GM12878 (cell line): ENCODE data around the gene AP1M2. TPM values are rescaled to one million over a fixed set of nuclear protein-coding genes. Genes with fewer than 3 reads are reported as not detected.
A peak's percentile ranks its signal among the peaks of the same experiment; 100 is the strongest.

Experiments
- ATAC-seq: fragments of 200-7000 bp; cut with Tn5 transposase; 3 replicates; pipeline ENCODE4 v1.9.1; 2020; ENCODE audit warnings: mild to moderate bottlenecking, moderate library complexity
- BruUV-seq: library from RNA; stranded (reverse); fragments of 400-500 nt; replicated peaks from 2 replicates; lab custom pipeline; 2021; lab: Mats Ljungman, UMichigan
- CTCF ChIA-PET: fragments of 300-600 bp; sonication (Branson Sonifier 250); formaldehyde crosslinking; extraction: SDS; loops from one replicate; lab custom pipeline; 2021; ENCODE audit warnings: inconsistent platforms; lab: Yijun Ruan, JAX
- POLR2A ChIA-PET: fragments of 350-600 bp; formaldehyde crosslinking; extraction: SDS; loops from one replicate; lab custom pipeline; 2021; ENCODE audit warnings: inconsistent platforms; lab: Charles Lee
- RAD21 ChIA-PET: fragments of 300-600 bp; sonication (Branson Sonifier 250); formaldehyde crosslinking; loops from one replicate; lab custom pipeline; 2023; ENCODE audit warnings: antibody characterized with exemption; ENCODE audit not compliant: unreplicated experiment; lab: Charles Lee
- SMC1A ChIA-PET: fragments of 300-600 bp; sonication (Branson Sonifier 250); formaldehyde crosslinking; loops from one replicate; lab custom pipeline; 2023; ENCODE audit not compliant: unreplicated experiment, uncharacterized antibody; lab: Charles Lee
- DNase-seq: peaks from one replicate; pipeline ENCODE4 v3.0.0-alpha.2; 2011; ENCODE audit warnings: low read depth, low spot score
- FAIRE-seq: peaks from 3 replicates; lab custom pipeline; 2011; peaks lifted over from hg19 to GRCh38; lab: Jason Lieb, UNC
- H2AFZ ChIP-seq: 2 replicates; pipeline ENCODE4 v1.6.0; 2011; ENCODE audit warnings: low read depth, low read length, control low read depth; ENCODE audit not compliant: control insufficient read depth
- H3K27ac ChIP-seq: 2 replicates; pipeline ENCODE4 v1.5.1; 2011; ENCODE audit warnings: control low read depth; ENCODE audit not compliant: control insufficient read depth, insufficient read depth
- H3K27me3 ChIP-seq, 2 experiments: replicated peaks in 1 of 2; 2 replicates each; pipeline versions ENCODE4 v1.6.0 to v1.6.1; 2011; ENCODE audit warnings: low read length in 1 of 2; ENCODE audit not compliant: control insufficient read depth in 2 of 2, insufficient read depth in 2 of 2
- H3K36me3 ChIP-seq, 2 experiments: 2 replicates each; pipeline ENCODE4 v1.5.1; 2011; ENCODE audit warnings: low read length in 1 of 2; ENCODE audit not compliant: control insufficient read depth in 2 of 2, insufficient read depth in 2 of 2
- H3K4me1 ChIP-seq: 2 replicates; pipeline ENCODE4 v1.6.1; 2011; ENCODE audit warnings: mild to moderate bottlenecking, low read length, moderate library complexity, mixed read lengths; ENCODE audit not compliant: control insufficient read depth, insufficient read depth
- H3K4me2 ChIP-seq: 2 replicates; pipeline ENCODE4 v1.6.0; 2011; ENCODE audit warnings: control low read depth; ENCODE audit not compliant: control insufficient read depth, insufficient read depth
- H3K4me3 ChIP-seq: fragments of 200-600 bp; sonication (generic); 2 replicates; pipeline ENCODE4 v1.5.1; 2016
- H3K79me2 ChIP-seq: 2 replicates; pipeline ENCODE4 v1.6.0; 2011; ENCODE audit warnings: low read length; ENCODE audit not compliant: control insufficient read depth, insufficient read depth
- H3K9ac ChIP-seq: 2 replicates; pipeline ENCODE4 v1.8.0; 2011; ENCODE audit warnings: low read length, control low read depth, mixed read lengths; ENCODE audit not compliant: control insufficient read depth, insufficient read depth
- H3K9me3 ChIP-seq: replicated peaks from 3 replicates; pipeline ENCODE4 v1.5.1; 2011; ENCODE audit warnings: mild to moderate bottlenecking, low read length; ENCODE audit not compliant: control insufficient read depth, insufficient read depth
- H4K20me1 ChIP-seq: 2 replicates; pipeline ENCODE4 v1.6.0; 2011; ENCODE audit not compliant: control insufficient read depth, insufficient read depth
- FOXK2 ChIP-seq: fragments of 450-650 bp; IDR thresholded peaks from 2 replicates; pipeline ENCODE4 v1.6.1; 2017; ENCODE audit warnings: mild to moderate bottlenecking, moderate library complexity
- FOXM1 ChIP-seq: IDR thresholded peaks from 2 replicates; pipeline ENCODE4 v1.6.1; 2012; ENCODE audit warnings: low read depth, mild to moderate bottlenecking, inconsistent platforms, low read length, moderate library complexity
- HDGF ChIP-seq: fragments of 450-650 bp; IDR thresholded peaks from 2 replicates; pipeline ENCODE4 v1.6.1; 2016; ENCODE audit warnings: antibody characterized with exemption
- IRF4 ChIP-seq: IDR thresholded peaks from 2 replicates; pipeline ENCODE4 v1.6.1; 2011; ENCODE audit warnings: low read depth, low read length
- MXI1 ChIP-seq: fragments of 150-350 bp; IDR thresholded peaks from 2 replicates; pipeline ENCODE4 v1.6.1; 2011; ENCODE audit warnings: low read depth, mild to moderate bottlenecking, inconsistent platforms, low read length, improper control_type of control experiment
- NKRF ChIP-seq: fragments of 450-650 bp; conservative IDR thresholded peaks from 2 replicates; pipeline ENCODE4 v1.6.1; 2017; ENCODE audit warnings: mild to moderate bottlenecking, moderate library complexity
- RAD51 ChIP-seq: fragments of 450-650 bp; IDR thresholded peaks from 2 replicates; pipeline ENCODE4 v1.6.1; 2016; ENCODE audit warnings: moderate library complexity, mild to moderate bottlenecking, inconsistent platforms
- RUNX3 ChIP-seq: IDR thresholded peaks from 2 replicates; pipeline ENCODE4 v1.6.1; 2012; ENCODE audit warnings: low read length, inconsistent platforms
- SMAD1 ChIP-seq: fragments of 450-650 bp; IDR thresholded peaks from 2 replicates; pipeline ENCODE4 v1.6.1; 2018; ENCODE audit warnings: mild to moderate bottlenecking, low read depth; ENCODE audit not compliant: partially characterized antibody
- SMAD5 ChIP-seq: IDR thresholded peaks from 2 replicates; pipeline ENCODE4 v1.6.1; 2016; ENCODE audit warnings: antibody characterized with exemption, low read depth
- TCF7 ChIP-seq: IDR thresholded peaks from 2 replicates; pipeline ENCODE4 v1.6.1; 2014; ENCODE audit warnings: antibody characterized with exemption, borderline replicate concordance
- ZNF207 ChIP-seq: fragments of 450-650 bp; IDR thresholded peaks from 2 replicates; pipeline ENCODE4 v1.6.1; 2014; ENCODE audit warnings: antibody characterized with exemption, mild to moderate bottlenecking, borderline replicate concordance
- ZNF274 ChIP-seq: IDR thresholded peaks from one replicate; pipeline ENCODE4 v1.8.0; 2011; ENCODE audit not compliant: insufficient read length, insufficient read depth
- ZSCAN29 ChIP-seq: fragments of 450-650 bp; IDR thresholded peaks from 2 replicates; pipeline ENCODE4 v1.6.1; 2017; ENCODE audit warnings: mild to moderate bottlenecking, moderate library complexity
- WGBS: methylation state at CpG from one replicate; pipeline ENCODE4 v1.1.6; 2016; ENCODE audit warnings: low lambda C conversion rate; ENCODE audit not compliant: insufficient replicate concordance, insufficient coverage; ENCODE audit errors: missing lambda C conversion rate; 5-methylcytosine and 5-hydroxymethylcytosine counted together
- in situ Hi-C: fragments of 300-500 bp; cut with MboI; formaldehyde crosslinking; loops from 9 replicates; pipeline ENCODE4 v1.14.3; 2018; ENCODE audit warnings: mixed read lengths
- intact Hi-C: fragments of 100-400 bp; cut with micrococcal nuclease; formaldehyde crosslinking; loops from one replicate; pipeline ENCODE4 v1.14.2; 2022; ENCODE audit not compliant: unreplicated experiment
- polyA plus RNA-seq, 11 experiments: library from polyadenylated mRNA; depleted of rRNA in 4 of 11; unstranded in 6 of 11; stranded (reverse) in 5 of 11; fragments of >200 nt; fragmentation: Nextera tagmentation in 4 of 11; fragmentation: Illumina TruSeq in 1 of 11; extraction: Ambion mirVana in 4 of 11; extraction: Trizol in 1 of 11; gene quantifications; 1 replicate in 1 of 11; 2 replicates in 10 of 11; pipeline versions ENCODE4 v1.2.1 to v1.2.3, GENCODE V29; 2011 to 2016; ENCODE audit warnings: inconsistent platforms in 2 of 11, missing spikeins in 2 of 11, low read depth in 1 of 11
- total RNA-seq, 4 experiments: library from RNA; depleted of rRNA in 3 of 4; stranded (reverse); fragments of >200 nt in 3 of 4; fragmentation: Illumina TruSeq in 1 of 4; extraction: Trizol in 1 of 4; gene quantifications; 2 replicates each; pipeline versions ENCODE4 v1.2.1 to v1.2.3, GENCODE V29; 2013 to 2021

The AP1M2 gene
- total and polyA plus RNA-seq, 10 of the 15 experiments (the other 5 are each of a cell fraction or from before 2014, with no cell fraction given), result 0.72 TPM; not detected in 9

GRCh38 chr19:10554760-10555609 lies 32.1 kb downstream of the AP1M2 start:
- H3K27ac ChIP-seq, result peak overlapping the region; percentile 65
- ChIA-PET CTCF (interaction anchor here (1.2 to 1.7 kb wide), 6 partner anchors 13 to 145 kb away, joined by 3 to 5 read pairs (median 4); no protein-coding TSS in a partner anchor), POLR2A (interaction anchor here (0.5 to 0.6 kb wide), 2 partner anchors 20 to 92 kb away, joined by 4 to 5 read pairs; no protein-coding TSS in a partner anchor), SMC1A (interaction anchor here (1.1 kb wide), 1 partner anchor 9 kb away, joined by 3 read pairs; no protein-coding TSS in a partner anchor), RAD21 (interaction anchor here (1.1 to 1.9 kb wide), 2 partner anchors 11 to 145 kb away, joined by 3 to 8 read pairs; partner anchors contain the start of gene KRI1)
- no peak overlapping the region for H3K4me2 ChIP-seq
- 88% methylated on average over 29 of the region's 30 CpGs for WGBS
- no peaks in the 10 kb centered on the region; the same call in 1 of the 2 replicates for H3K79me2 ChIP-seq
- FAIRE-seq, result no peak
- no peak for TF ChIP-seq FOXK2
- no peak for TF ChIP-seq ZNF274
- no peak for TF ChIP-seq RAD51
- no peak overlapping the region for H3K4me3 ChIP-seq
- H4K20me1 ChIP-seq, result no peaks in the 10 kb centered on the region
- peaks cover 42% of the 10 kb centered on the region for H3K4me1 ChIP-seq
- ATAC-seq, result no peak
- no peak for DNase-seq
- H3K9me3 ChIP-seq, result no peaks in the 10 kb centered on the region; the same call in 2 of the 3 replicates
- in situ Hi-C loops, result no loop called here
- no peaks in the 10 kb centered on the region for H3K27me3 ChIP-seq
- peaks cover 27 to 31% of the 10 kb centered on the region in 2 experiments for H3K36me3 ChIP-seq
- BruUV-seq, result no TSS peak
- H2AFZ ChIP-seq, result no peak overlapping the region
- H3K9ac ChIP-seq, result no peak overlapping the region
- intact Hi-C loops, result no loop called here

DNA sequence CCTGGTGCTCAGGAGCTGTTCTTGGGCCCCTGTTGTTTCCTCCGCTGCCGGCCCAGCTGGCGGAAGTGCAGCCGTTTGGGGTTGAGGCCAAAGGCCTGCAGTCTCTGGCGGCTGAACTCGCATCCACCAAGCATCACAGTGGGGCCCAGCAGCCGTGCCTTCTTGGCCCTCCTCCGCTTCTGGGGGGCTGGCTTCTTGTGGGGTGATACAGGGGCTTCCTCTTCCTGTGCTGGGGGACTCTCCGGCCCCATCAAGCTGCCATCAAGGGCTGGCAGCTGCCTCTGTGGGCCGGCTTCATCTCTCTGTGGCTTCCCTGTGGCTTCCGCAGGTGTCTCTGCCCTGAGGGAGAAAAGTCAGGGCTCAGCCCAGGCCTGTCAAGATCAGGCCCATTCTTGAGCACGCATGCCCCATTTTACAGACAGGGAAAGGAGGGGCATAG lies 33.1 kb downstream of the AP1M2 start:
- Histone ChIP-seq H3K9me3 (no peaks in the 10 kb centered on the region; the same call in 2 of the 3 replicates), H3K27me3 (no peaks in the 10 kb centered on the region), H3K36me3 (peaks cover 26 to 27% of the 10 kb centered on the region in 2 experiments), H4K20me1 (no peaks in the 10 kb centered on the region), H3K4me2 (peak overlapping the region; percentile 62; the same call in 1 of the 2 replicates), H2AFZ (no peak overlapping the region; the same call in 1 of the 2 replicates), H3K4me3 (no peak overlapping the region), H3K9ac (peak overlapping the region; percentile 65; the same call in 1 of the 2 replicates), H3K79me2 (no peaks in the 10 kb centered on the region; the same call in 1 of the 2 replicates), H3K4me1 (peaks cover 46% of the 10 kb centered on the region), H3K27ac (peak overlapping the region; percentile 65)
- intact Hi-C loops (no loop called here), in situ Hi-C loops (no loop called here)
- DNase-seq (peak; percentile 55), FAIRE-seq (peak; percentile 87), ATAC-seq (peak; percentile 72)
- WGBS, result 31% methylated on average over 12 of the region's 12 CpGs
- CTCF ChIA-PET, result interaction anchor here (1.3 to 2.1 kb wide), 6 partner anchors 12 to 146 kb away, joined by 4 to 6 read pairs (median 5); partner anchors contain the start of gene KRI1
- POLR2A ChIA-PET, result interaction anchor here (0.6 to 0.7 kb wide), 2 partner anchors 142 to 410 kb away, joined by 3 to 4 read pairs; no protein-coding TSS in a partner anchor
- RAD21 ChIA-PET, result interaction anchor here (1.1 to 2.0 kb wide), 4 partner anchors 12 to 146 kb away, joined by 3 to 8 read pairs (median 5); partner anchors contain the start of gene KRI1
- SMC1A ChIA-PET, result interaction anchor here (1.1 kb wide), 2 partner anchors 10 to 50 kb away, joined by 3 read pairs; no protein-coding TSS in a partner anchor
- BruUV-seq, result no TSS peak
- TF ChIP-seq SMAD5, result no peak
- no peak for TF ChIP-seq IRF4
- TF ChIP-seq ZSCAN29, result no peak
- TF ChIP-seq NKRF, result 0 out of 2 replicates have a peak, but pooled peaks have one; percentile 25
- no peak for TF ChIP-seq TCF7
- TF ChIP-seq SMAD1, result no peak
- TF ChIP-seq MXI1, result no peak
- TF ChIP-seq ZNF207, result no peak
- peak; percentile 85 for TF ChIP-seq RUNX3
- peak; percentile 62; the same call in 1 of the 2 replicates for TF ChIP-seq HDGF
- TF ChIP-seq FOXM1, result no peak
